Fibroblast of the aortic adventitia (primary cell): Measurements from ENCODE around the gene FBXL7. TPM values are rescaled to one million over a fixed set of nuclear protein-coding genes. Genes with fewer than 3 reads are reported as not detected.
A peak's percentile ranks its signal among the peaks of the same experiment; 100 is the strongest.

ENCODE experiments used
- DNase-seq: peaks from one replicate; pipeline ENCODE4 v3.0.0-alpha.2; 2010; ENCODE audit warnings: low read depth
- H3K4me3 ChIP-seq: 2 replicates; pipeline ENCODE4 v1.5.1; 2011; ENCODE audit warnings: low read depth, mild to moderate bottlenecking, control low read depth, low read length, moderate library complexity
- CTCF ChIP-seq: IDR thresholded peaks from 2 replicates; pipeline ENCODE4 v1.5.1; 2011; ENCODE audit warnings: mild to moderate bottlenecking, low read length, control low read depth, inconsistent platforms; ENCODE audit not compliant: insufficient read depth
- total RNA-seq: library from RNA; depleted of rRNA; stranded (reverse); fragments of >200 nt; gene quantifications from 2 replicates; pipeline ENCODE4 v1.2.3, GENCODE V29; 2012; ENCODE audit warnings: low replicate concordance

FBXL7 gene
- total RNA-seq, 1 donor: 12.4 TPM

- no peak for TF ChIP-seq CTCF
- no peak overlapping the region for H3K4me3 ChIP-seq
- DNase-seq: no peak
These were observed 187.4 kb downstream of the FBXL7 start for GRCh38 chr5:15687401-15687800.

GRCh38 chr5:15689836-15690235 lies 189.9 kb downstream of the FBXL7 start:
- DNase-seq: no peak
- no peak overlapping the region for H3K4me3 ChIP-seq
- TF ChIP-seq CTCF: no peak

- no peak overlapping the region for H3K4me3 ChIP-seq
- TF ChIP-seq CTCF: no peak
- peak; percentile 43 for DNase-seq
These were observed 190.6 kb downstream of the FBXL7 start for GRCh38 chr5:15690611-15691010.

- no peak overlapping the region for H3K4me3 ChIP-seq
- no peak for TF ChIP-seq CTCF
- peak; percentile 78 for DNase-seq
These were observed 191.5 kb downstream of the FBXL7 start for GRCh38 chr5:15691521-15691920.

- no peak for TF ChIP-seq CTCF
- H3K4me3 ChIP-seq: no peak overlapping the region
- DNase-seq: peak; percentile 57
These were observed 192.9 kb downstream of the FBXL7 start for GRCh38 chr5:15692706-15693381.

GRCh38 chr5:15693382-15693728 lies 193.4 kb downstream of the FBXL7 start:
- no peak for TF ChIP-seq CTCF
- no peak overlapping the region for H3K4me3 ChIP-seq
- DNase-seq: no peak

- no peak overlapping the region for H3K4me3 ChIP-seq
- no peak for TF ChIP-seq CTCF
- DNase-seq: no peak
These were observed 194.0 kb downstream of the FBXL7 start for GRCh38 chr5:15693933-15694332.
